NCI-H1694 (cell line): ENCODE results near the gene RABL2A.
"Not testable (repeated sequence)": the region's sequence is repeated elsewhere in the genome, so short reads cannot be mapped to it uniquely, and the experiment has no call there.

Experiments used
- DNase-seq: peaks from one replicate; lab custom pipeline; 2025; lab: John Stamatoyannopoulos, UW

Gene RABL2A

DNA sequence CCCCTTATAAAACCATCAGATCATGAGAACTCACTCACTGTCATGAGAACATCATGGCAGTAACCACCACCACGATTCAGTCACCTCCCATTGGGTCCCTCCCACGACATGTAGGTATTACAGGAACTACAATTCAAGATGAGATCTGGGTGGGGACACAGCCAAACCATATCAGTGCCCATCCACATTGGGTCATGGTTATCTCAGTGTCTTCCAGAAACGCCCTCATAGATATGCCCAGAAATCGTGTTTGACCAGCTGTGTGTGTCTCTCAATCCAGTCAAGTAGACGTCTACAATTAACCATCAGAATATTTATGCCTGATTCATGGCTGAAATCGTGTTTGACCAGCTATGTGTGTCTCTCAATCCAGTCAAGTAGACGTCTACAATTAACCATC, 17.2 kb upstream of the RABL2A start:
- not testable (repeated sequence) for DNase-seq

DNA sequence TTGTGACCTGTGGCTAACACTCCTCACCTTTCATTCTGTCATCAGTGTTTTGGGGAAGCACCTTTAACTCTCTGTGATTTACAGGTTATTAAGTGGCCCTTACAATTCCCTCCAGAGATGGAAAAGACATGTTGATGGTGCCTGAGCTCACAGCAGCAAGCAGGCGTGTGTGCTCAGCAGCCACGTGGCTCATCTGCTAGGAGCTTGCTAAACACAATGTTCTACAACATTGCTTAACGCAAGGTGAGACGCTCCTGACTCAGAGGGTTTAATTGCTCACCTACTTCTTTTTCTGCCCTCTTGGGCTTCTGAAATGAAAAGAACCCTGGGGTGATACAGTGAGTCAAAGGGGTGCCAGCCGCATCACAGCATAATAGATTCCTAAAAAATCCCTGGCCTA, 6.1 kb upstream of the RABL2A start:
- not testable (repeated sequence) for DNase-seq

DNA sequence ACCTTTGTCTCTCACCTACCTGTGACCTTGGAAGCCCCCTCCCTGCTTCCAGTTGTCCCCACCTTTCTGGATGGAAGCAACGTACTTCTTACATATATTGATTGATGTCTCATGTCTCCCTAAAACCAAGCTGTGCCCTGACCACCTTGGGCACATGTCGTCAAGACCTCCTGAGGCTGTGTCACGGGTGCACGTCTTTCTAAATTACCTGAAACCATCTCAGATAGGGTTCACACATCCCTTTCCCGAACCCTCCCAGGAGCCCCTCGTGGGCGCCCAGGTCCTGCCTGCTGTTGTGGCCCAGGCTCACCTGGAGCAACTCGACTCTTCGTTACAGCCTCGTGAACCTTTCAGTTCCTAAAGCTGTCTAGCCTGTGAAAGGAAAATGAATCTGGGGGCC, 1.2 kb upstream of the RABL2A start:
- DNase-seq = not testable (repeated sequence)

DNA sequence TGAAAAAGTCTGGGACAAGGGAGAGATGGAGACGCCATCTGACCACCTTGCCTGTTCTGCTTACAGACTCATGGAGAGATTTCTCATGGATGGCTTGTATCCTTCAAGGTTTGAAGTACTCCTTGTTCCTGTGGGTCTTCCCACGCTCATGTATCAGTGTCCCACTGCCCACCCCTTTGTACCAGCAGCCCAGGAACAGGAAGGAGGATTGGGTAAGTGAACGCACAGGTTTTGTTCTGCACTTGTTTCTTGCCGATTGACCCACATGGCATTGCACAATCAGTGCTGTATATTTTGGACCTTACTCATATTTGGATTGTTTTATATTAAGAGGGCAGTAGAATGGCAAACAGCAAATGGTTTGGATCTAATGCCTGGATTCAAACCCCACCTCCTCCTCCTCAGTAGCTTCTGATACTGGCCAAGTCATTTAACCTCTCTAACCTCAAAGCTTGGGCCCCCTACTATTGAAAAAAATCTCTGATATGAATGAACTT, 5.8 kb downstream of the RABL2A start:
- DNase-seq = not testable (repeated sequence)

DNA sequence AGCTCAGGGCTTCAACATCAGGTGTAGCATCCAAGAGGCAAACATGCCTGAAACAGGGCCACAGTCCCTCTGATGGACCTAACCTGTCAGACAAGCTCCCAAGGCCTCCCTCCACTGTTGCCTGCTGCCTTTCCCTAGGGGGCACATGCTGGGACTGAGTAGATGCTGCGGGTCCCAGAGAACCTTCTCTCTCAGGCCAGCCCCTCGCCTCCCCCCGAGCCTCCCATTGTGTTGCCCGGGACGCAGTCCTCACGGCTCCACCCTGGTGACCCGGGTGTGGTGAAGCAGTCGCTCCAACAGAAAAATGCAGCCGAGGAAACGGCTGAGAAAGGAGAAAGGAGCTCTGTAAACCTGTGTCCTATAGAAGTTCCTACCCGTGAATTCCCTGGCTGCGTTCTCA, 8.3 kb downstream of the RABL2A start:
- DNase-seq = not testable (repeated sequence)

DNA sequence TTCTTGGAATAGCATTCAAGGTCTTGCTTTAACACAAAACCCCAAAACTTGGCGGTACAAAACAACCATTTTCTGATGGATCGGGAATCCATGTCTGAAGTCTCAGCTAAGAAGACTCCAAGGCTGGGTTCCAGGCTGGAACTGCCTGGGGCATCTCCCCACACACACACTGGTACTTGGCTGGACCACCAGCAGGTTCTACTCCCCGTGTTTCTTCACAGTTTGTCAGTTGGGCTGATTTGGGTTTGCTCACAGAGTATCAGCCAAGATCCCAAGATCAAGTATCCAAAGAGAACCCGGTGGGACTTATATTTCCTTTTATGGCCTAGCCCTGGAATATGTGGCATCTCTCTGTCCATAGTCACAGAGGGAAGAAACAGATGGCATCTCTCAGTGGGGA, 9.2 kb downstream of the RABL2A start:
- DNase-seq = not testable (repeated sequence)

DNA sequence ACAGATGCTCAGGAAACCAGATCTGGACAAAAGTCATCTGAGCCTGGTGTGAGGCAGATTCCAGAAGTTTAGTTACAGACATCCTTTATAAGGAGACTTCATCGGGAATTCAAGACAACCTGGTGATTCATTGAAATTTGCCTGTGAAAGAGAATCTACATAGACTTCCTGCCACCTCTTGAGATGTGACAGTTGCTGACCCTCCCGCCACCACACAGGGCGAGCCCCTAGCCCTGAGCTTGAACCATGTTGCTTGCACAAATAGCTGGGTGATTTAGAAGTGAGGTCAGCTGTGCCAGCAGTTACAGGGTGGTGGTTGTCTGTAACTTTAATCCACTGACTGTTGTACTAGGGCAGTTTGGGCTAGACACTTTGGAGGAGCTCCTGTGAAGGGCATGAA, 11.0 kb downstream of the RABL2A start:
- not testable (repeated sequence) for DNase-seq

DNA sequence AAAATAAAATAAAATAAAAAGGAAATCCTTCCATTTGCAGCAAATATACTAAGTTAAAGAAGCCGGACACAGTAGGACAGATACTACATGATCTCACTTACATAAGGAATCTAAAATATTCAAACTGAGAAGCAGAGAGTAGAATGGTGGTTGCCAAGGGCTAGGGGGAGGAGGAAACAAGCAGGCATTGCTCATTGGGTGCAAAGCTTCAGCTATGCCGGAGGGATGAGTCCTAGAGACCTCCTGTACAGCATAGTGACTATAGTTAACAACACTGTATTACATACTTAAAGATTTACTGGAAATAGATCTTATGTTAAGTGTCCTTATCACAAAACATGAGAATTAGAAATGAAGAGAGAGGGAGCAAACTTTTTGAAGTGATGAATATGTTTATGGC, 19.2 kb downstream of the RABL2A start:
- not testable (repeated sequence) for DNase-seq

DNA sequence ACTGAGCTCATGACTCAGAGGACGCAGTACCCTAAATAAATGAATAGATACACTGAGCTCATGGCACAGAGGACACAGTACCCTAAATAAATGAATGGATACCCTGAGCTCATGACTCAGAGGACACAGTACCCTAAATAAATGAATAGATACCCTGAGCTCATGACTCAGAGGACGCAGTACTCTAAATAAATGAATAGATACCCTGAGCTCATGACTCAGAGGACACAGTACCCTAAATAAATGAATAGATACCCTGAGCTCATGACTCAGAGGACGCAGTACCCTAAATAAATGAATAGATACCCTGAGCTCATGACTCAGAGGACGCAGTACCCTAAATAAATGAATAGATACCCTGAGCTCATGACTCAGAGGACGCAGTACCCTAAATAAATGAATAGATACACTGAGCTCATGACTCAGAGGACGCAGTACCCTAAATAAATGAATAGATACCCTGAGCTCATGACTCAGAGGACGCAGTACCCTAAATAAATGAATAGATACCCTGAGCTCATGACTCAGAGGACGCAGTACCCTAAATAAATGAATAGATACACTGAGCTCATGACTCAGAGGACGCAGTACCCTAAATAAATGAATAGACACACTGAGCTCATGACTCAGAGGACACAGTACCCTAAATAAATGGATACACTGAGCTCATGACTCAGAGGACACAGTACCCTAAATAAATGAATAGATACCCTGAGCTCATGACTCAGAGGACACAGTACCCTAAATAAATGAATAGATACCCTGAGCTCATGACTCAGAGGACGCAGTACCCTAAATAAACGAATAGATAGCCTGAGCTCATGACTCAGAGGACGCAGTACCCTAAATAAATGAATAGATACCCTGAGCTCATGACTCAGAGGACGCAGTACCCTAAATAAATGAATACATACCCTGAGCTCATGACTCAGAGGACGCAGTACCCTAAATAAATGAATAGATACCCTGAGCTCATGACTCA, 24.1 kb downstream of the RABL2A start:
- not testable (repeated sequence) for DNase-seq

DNA sequence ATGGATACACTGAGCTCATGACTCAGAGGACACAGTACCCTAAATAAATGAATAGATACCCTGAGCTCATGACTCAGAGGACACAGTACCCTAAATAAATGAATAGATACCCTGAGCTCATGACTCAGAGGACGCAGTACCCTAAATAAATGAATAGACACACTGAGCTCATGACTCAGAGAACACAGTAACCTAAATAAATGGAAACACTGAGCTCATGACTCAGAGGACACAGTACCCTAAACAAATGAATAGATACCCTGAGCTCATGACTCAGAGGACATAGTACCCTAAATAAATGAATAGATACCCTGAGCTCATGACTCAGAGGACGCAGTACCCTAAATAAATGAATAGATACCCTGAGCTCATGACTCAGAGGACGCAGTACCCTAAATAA, 25.5 kb downstream of the RABL2A start:
- DNase-seq = not testable (repeated sequence)

DNA sequence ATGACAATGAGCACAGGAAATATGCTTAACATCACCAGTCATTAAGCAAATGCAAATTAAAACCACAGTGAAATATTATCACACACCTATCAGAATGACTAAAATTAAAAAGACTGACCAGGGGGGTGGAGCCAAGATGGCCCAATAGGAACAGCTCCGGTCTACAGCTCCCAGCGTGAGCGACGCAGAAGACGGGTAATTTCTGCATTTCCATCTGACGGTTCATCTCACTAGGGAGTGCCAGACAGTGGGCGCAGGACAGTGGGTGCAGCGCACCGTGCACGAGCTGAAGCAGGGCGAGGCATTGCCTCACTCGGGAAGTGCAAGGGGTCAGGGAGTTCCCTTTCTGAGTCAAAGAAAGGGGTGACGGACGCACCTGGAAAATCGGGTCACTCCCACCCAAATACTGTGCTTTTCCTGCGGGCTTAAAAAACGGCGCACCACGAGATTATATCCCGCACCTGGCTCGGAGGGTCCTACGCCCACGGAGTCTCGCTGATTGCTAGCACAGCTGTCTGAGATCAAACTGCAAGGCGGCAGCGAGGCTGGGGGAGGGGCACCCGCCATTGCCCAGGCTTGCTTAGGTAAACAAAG, 29.1 kb downstream of the RABL2A start:
- DNase-seq = not testable (repeated sequence)

DNA sequence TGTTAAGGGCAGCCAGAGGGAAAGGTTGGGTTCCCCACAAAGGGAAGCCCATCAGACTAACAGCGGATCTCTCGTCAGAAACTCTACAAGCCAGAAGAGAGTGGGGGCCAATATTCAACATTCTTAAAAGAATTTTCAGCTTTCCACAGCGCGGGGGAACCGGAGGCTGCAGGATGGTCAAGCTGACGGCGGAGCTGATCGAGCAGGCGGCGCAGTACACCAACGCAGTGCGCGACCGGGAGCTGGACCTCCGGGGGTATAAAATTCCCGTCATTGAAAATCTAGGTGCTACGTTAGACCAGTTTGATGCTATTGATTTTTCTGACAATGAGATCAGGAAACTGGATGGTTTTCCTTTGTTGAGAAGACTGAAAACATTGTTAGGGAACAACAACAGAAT, 30.7 kb downstream of the RABL2A start:
- not testable (repeated sequence) for DNase-seq

DNA sequence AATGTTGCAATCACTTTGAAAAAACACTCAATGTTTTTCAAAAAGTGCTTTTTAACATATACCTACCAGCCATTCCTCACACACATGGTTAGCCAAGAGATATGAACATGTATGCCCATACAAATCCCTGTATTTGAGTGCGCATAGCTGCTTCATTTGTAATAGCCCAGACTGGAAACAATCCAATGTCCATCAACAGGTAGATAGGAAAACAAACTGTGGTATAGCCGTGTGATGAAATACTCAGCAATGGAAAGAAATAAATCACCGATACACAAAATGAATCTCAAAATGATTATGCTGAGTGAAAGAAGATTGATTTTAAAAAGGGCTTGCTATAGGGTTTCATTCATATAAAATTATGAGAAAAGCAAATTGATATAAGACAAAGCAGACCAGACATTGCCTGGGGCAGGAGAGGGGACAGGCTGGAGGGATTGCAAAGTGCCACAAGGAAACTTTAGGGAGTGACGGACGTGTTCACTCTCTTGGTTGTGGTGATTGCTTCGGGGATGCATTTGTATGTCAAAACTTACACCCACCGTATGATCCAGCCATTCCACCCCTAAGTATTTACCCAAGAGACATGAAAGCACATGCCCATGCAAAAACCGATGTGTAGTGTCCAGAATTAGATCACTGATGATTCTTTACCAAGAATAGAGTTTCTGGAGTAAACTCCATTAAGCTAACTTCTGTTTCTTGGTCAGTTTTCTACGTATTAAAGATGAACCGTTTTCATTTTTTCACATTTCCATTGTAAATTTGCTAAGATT, 36.4 kb downstream of the RABL2A start:
- not testable (repeated sequence) for DNase-seq

DNA sequence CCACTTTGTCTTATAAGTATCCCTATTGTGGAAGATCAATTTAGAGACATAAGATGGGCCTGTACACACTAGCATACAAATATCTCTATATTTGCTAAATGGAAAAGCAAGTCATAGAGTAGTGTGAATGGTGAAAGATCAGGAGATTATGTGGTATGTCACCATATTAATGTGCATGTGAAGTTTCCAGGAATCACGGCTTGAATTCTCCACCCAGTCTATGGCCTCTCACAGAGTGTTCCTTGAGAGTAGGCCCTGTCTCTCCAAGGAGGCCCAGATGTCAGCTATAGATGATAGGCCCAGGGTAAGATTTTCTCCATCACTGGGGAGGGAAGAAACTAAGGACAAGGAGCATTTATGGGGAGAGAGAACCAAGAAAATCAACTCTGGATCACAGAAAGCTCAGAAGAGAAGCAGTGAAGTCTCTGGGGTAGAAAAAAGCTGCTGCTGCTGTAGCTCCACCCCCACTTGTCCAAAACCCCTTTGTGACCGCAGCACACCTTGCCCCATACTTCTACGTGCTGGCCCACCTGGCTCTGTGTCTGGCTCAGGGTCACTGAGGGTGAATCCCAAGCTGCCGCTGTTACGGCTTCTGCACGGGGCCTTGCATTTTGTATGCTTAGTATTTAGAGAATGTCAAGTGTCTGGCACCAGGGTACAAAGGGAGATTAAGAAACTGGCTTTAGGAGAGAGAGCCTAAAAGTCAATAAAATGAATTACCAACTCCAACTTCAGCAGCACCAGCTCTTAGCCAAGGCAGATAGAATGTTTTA, 37.9 kb downstream of the RABL2A start:
- not testable (repeated sequence) for DNase-seq

DNA sequence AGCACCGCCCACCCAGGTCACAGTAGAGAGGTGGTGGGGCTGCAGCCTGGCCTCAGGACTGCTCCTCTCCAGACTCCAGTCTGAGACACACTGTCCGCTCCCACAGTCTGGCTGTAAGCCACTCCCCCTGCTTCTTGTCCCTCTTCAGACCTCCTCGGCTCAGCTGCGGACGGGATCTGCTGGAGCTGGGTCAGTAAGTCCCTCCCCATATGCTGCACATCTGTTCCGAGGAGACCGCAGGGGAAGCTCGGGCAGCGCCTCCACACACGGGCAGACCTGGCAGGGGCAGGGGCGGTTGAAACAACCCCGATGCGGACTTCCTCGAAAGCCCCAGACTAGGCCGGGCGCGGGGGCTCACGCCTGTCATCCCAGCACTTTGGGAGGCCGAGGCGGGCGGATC, 41.9 kb downstream of the RABL2A start:
- DNase-seq = not testable (repeated sequence)

DNA sequence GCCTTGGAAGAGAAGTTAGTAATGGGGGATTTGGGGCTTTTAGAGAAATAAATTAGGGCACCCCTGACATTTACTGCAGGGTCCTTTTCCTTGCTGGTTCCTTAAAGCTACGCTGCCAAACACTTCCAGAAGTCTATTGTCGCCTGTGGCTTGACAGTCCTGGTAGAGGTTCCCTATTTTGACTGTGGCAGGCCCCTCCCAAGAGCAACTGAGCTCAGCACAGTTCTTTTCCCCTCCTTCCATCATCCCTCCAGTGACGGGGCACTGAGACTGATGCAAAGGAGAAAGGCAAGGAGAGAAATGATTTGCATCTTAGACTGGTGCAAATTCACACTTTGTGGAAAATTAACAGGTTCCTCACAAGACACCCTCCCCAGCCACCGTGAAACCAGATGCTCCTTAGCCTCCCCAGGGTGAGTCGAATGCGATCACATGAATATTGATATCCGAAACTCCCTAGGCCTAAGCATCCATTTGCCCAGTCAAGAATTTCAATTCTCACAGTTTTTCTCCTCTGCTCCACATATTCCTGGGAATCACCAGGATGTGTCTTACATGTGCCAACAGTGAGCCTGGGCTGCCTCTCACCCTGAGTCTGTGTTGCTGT, 45.4 kb downstream of the RABL2A start:
- DNase-seq = no peak

DNA sequence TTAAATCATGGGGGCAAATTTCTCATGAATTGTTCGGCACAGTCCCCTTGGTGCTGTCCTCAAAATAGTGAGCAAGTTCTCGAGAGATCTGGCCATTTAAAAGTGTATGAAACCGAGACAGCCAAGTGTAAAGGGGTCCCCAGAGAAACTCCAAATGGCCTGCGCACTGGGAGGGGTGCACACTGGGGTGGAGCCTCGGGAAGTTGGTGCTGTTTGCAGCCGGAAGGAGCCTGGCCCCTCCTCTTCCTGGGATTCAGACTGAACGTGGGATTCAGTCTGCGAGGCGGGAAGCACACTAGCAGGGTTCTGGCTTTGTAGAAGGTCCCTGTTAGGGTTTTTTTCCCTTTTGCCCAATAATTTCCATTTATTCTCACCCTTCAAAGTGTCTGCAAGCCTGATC, 48.8 kb downstream of the RABL2A start:
- no peak for DNase-seq

DNA sequence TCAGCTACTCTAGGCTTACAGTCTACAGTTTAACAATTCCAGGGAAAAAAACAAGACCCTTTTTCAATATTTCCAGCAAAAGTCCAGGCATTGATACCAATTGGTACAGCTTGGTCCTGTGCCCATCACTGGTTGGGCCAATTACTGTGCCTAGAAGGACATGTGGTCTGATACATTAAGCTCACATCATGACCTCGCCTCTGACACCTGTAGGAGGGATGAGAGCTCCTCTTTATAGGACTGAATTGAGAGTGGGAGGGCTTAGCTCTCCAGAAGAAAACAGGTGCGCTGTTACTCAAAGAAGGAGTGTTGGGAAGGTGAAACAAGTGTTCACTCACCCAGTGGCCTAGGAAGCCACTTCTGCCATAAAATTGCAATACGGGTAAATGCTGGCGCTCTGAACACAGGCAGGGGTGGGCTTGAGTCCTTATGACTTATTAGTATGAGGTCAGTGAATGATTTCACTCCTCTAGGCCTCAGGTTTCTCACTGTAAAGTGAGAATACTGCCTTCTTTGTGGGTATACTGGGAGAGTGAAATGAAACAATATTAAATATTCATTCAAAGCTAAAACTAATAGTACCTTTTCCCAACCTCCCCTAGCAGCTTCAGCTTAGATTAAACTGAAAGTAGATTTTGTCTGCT, 49.7 kb downstream of the RABL2A start:
- DNase-seq = no peak

DNA sequence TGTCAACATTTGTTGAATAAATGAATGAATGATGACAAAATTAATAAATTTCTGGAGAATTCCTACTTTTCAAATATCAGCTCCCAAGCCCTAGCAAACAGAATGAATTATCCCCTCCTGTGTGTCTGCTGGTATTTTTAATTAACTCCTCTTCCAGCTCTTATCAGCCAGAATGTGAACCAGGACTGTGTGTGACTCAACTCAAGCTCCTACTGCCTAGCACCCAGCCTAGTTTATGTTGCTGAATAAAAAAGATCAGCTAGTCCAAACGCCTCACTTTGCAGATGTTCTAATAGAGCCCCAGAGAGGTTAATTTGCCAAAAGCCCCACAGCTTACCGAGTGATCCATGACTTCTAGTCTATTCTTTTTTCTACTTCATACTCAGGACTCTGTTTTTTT, 50.3 kb downstream of the RABL2A start:
- no peak for DNase-seq

DNA sequence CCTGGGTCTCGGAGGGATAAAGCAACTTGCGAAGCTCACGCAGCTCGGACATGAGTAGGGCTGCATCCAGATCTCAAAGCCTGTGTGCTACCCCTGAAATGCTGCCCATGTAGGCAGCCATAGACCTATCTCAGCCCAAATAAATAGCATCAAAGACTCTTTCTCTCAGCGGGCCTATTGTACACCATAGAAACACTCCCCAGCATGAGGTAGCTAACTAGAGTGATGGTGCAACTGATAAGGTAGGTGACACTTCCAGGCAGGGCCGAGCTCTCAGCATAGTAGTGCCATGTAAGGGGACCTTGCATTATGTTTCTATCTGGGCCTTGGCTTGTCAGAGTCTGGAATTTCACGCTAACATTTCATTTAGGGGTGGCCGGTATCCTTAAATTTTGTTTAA, 52.4 kb downstream of the RABL2A start:
- DNase-seq = no peak

DNA sequence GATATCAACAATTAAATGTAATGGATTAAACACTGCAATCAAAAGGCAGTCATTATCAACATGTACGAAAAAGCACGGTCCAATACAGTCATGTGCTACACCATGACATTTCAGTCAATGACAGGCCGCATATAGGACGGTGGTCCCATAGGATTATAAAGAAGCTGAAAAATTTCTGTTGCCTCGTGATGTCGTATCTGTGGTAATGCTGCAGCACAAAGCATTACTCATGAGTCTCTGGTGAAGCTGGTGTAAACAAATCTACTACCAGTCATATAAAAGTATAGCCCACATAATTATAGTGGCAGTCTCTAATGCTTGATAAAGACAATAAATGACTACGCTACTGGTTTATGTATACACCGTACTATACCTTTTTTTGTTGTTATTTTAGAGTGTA, 58.4 kb downstream of the RABL2A start:
- no peak for DNase-seq
